ENCODE data around the gene PSORS1C1.

DNA sequence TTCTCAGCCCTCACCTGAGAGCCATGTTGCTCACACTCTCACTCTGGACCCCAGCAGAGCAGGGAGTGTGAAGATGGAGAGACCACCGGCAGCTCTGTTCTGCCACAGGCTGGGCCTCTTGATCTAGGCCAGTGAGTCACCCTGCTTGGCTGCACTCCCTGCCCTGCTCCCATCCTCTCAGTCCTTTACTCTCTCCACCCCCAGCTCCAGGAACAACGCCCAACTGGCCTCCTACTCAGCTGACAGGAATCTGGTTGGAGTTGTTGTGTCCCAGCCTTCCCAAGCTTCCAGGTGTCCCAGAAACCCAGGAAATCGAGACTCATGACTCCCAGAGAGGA lies at the start of gene PSORS1C1:
- TF ChIP-seq ELF4 (IDR thresholded peaks at IDR 0.05), result no peak
- TF ChIP-seq SUZ12 (IDR thresholded peaks at IDR 0.05), result no peak
- TF ChIP-seq SP1 (IDR thresholded peaks at IDR 0.05), result no peak
- TF ChIP-seq L3MBTL2 (conservative IDR thresholded peaks at IDR 0.05), result no peak
- TF ChIP-seq BHLHE40 (IDR thresholded peaks at IDR 0.05; ENCODE audit: borderline replicate concordance), result no peak
- no peak for TF ChIP-seq NFRKB (IDR thresholded peaks at IDR 0.05)
- no peak for TF ChIP-seq ARNT (IDR thresholded peaks at IDR 0.05)
- no peak for TF ChIP-seq FOXM1 (IDR thresholded peaks at IDR 0.05; ENCODE audit: borderline replicate concordance)
- no peak for TF ChIP-seq ZNF384 (IDR thresholded peaks at IDR 0.05)
- TF ChIP-seq TARDBP (IDR thresholded peaks at IDR 0.05), result no peak
- TF ChIP-seq FOXK2 (IDR thresholded peaks at IDR 0.05), result no peak

All from HEK293T (cell line).